Stimulated activated CD8-positive, alpha-beta memory T cell treated with anti-CD3 and anti-CD28 coated beads, Interleukin-12 subunit alpha, Interleukin-12 subunit beta, amount 100 ng/mL, for 24 hours (primary cell): ENCODE data around the gene ABITRAM.
"Not testable (repeated sequence)": the region's sequence is repeated elsewhere in the genome, so short reads cannot be mapped to it uniquely, and the experiment has no call there.

Experiments used
- DNase-seq: peaks from one replicate; pipeline ENCODE4 v3.0.0-alpha.2; 2020; ENCODE audit errors: extremely low read depth

ABITRAM gene, protein sequence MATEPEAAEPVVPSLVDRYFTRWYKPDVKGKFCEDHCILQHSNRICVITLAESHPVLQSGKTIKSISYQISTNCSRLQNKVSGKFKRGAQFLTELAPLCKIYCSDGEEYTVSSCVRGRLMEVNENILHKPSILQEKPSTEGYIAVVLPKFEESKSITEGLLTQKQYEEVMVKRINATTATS

GRCh38 chr9:108934323-108934893 is at the start of gene ABITRAM:
TSS of gene ABITRAM (plus strand) at chr9:108934400. CDS start at chr9:108934487, 87 bp downstream.
- peak; percentile 49 for DNase-seq

- no peak for DNase-seq
These were observed 49.5 kb upstream of the ABITRAM start for GRCh38 chr9:108884701-108885100.

DNA sequence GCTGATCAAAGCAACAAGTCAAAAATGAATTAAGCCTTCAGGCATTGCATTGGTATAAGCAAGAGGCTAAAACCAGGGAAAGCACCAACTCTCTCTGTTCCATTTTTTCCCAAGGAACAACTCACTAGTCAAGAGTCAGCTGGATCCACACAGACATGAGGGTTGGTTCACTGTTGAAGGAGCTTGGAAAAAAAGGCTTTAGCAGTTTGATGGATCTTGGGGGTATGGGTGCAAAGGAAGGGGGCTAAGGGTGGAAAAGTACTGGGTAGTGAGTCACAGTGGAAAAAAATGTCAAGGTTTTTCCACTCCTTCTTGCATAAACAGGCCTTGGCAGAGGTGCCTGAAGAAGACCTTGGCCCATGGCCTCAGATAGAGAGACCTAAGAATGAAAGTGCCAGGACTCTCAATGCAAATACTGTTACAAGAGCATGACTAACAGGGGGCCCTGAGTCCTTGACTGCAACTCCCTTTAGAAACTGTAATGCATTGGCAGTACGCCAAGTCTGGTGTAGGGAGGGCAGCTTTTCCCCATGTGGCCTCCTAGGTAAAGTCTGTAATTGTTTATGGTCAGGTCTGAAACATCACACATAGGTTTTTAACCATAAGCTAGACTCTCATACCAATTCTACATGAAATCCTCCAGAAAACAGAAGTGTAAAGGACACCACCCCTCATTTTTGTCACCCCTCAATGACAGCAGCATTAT is 48.4 kb upstream of the ABITRAM start:
- DNase-seq: peak; percentile 7

DNA sequence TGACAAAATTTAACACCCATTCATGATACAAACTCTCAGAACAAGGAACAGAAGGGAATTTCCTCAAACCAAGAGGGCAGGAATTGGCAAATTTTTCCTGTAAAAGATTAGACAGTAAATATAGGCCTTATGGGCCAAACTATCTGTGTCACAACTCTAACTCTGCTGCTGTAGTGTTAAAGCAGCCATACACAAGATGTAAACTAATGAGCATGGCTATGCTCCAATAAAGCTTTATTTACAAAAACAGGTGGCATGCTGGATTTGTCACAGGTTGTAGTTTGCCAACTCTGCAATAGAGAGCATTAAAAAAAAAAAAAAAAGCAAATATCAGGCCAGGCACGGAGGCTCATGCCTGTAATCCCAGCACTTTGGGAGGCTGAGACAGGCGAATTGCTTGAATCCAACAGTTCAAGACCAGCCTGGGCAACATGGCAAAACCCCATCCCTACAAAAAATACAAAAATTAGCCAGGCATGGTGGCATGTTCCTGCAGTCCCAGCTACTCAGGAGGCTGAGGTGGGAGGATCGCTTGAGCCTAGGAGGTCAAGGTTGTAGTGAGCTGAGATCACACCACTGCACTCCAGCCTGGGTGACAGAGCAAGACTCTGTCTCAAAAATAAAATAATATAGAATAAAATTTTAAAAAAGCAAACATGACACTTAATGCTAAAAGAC is 47.5 kb upstream of the ABITRAM start:
- DNase-seq: not testable (repeated sequence)

GRCh38 chr9:108889649-108890067 is 44.5 kb upstream of the ABITRAM start:
- DNase-seq: no peak

- no peak for DNase-seq
These were observed 39.8 kb upstream of the ABITRAM start for GRCh38 chr9:108894225-108894997.

- DNase-seq: no peak
These were observed 36.7 kb upstream of the ABITRAM start for GRCh38 chr9:108897324-108898096.

DNA sequence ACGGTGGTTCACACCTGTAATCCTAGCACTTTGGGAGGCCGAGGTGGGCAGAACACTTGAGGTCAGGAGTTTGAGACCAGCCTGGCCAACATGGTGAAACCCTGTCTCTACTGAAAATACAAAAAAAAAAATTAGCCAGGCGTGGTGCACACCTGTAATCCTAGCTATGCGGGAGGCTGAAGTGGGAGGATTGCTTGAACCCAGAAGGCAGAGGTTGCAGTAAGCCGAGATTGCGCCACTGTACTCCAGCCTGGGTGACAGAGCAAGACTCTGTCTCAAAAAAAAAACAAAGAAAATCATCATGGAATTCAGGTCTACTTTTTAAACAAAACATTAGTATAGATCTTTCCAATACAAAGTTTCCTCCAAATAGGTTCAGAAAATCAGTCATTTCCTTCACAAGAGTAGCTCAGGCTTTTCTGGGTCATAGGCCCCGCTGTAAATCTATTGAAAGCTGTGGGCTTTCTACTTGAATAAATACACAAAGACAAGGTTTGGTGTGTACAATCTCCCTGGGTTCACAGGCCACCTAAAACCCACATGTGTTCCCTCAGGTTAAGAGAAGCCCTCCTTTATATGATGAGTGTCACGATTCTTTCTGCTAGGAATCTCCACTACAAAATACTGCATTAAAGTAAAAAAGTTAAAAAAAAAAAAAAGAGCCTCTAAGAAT is 35.0 kb upstream of the ABITRAM start:
- not testable (repeated sequence) for DNase-seq

- no peak for DNase-seq
These were observed 34.0 kb upstream of the ABITRAM start for GRCh38 chr9:108900176-108900575.

DNA sequence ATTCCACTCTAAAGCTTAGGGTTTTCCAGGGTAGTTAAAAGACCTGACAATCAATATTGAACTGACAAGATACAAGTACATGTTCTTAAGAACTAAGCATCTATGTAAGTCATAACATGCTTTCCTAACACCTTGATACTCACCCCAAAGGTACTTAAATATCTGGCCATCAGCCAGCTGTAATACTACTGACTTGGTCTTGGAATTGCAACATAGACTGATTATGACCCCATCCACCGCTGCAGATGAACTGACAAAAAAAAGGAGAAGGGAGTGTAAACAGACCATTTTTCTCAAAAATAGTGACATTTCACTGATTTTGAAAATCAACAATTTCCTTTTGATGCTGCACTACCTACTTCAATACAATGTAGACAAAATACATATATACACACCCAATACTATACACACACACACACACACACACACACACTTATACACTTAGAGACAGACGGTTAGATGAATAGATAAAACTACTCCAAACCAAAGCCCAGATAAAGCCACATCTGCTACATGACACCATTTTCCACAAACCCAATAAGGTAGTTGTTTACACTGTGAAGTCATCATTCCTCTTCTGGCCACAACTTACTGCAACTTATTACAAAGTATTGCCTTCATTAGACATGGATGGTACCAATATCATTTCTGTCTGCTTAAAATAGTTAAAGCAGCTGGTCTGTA is 30.6 kb upstream of the ABITRAM start:
- DNase-seq: no peak

DNA sequence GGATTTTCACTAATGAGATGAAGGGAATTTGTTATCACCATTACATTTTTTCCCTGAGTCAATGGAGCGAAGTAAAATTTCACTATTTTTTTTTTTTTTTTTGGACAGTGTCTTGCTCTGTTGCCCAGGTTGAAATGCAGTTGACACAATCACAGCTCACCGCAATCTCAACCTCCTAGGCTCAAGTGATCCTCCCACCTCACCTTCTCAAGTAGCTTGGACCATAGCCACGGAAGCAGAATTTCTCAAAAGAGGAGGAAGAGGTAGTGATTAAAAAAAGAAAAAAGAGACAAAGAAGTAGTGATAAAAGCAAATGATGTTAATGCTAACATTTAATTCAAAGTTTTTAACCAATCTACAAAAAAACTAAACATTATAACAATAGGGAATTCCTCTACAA is 30.0 kb upstream of the ABITRAM start:
- DNase-seq: no peak

- no peak for DNase-seq
These were observed 28.7 kb upstream of the ABITRAM start for GRCh38 chr9:108905494-108905893.

- no peak for DNase-seq
These were observed 23.8 kb upstream of the ABITRAM start for GRCh38 chr9:108910402-108910801.

DNA sequence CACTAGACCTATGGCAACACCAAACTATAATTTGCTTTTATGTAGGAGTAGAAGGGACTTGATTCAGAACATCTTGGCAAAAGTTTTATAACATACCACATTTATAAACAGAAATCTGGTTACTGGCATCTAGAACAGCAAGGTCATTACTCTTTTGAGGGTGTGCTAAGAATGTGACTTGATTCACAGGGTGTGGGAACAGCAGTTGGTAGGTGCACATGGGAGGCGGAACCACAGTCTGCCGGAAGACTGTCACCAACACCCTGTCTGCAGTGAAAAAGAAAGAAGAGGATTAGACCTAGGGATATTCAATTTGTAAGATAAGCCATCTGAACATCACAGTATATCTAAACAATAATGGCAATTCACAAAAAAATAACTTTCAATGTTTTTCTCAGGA is 23.3 kb upstream of the ABITRAM start:
- no peak for DNase-seq

GRCh38 chr9:108911820-108912219 is 22.4 kb upstream of the ABITRAM start:
- no peak for DNase-seq

DNA sequence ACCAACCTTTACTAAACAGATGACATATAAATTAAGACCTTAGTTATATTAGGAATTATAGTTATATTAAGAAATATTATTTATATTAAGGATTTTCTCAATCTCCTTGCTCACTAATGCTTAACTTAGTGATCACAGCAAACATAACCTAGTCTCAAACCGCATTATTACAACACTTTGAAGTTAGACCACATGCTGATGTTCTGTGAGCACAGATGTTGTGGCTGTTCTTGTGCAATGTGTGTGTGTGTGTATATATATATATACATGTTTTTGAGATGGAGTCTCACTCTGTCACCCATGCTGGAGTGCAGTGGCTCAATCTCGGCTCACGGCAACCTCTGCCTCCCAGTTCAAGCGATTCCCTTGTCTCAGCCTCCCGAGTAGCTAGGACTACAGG is 20.8 kb upstream of the ABITRAM start:
- DNase-seq: no peak

DNA sequence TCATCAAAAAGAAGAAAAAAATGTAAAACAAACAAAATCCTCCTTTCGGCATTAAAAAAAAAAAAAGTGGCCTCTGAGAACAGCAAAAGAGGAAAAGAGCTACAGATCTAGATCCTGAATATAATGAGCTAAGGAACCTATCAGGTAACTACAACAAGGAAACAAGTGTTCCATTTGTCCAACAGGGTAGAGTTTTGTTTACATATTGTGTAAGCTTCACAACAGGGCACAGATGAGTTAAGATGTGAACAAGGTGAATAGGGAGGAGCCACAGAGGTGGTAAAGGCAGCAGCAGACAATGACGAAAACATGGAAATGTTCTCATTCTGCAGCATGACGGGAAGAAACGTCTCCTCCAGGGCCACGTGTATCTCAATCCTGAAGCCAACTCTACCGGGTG is 14.7 kb upstream of the ABITRAM start:
- no peak for DNase-seq

- not testable (repeated sequence) for DNase-seq
These were observed 13.8 kb upstream of the ABITRAM start for GRCh38 chr9:108920401-108920800.

DNA sequence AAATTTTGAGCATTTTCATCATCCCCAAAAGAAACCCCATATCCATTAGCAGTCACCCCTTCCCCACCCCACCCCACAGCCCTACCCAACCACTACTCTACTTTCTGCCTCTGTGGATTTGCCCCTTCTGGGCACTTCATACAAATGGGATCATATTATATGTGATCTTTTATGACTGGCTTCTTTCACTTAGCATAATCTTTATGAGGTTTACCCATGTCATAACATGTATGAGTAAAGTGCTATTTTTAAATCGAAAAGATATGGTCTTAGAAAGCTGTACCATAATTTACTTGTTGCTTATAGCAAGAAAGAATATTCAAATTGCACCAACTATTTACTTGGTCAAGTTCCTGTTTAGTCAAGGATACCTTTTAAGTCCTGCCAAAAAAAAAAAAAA is 13.0 kb upstream of the ABITRAM start:
- DNase-seq: no peak

DNA sequence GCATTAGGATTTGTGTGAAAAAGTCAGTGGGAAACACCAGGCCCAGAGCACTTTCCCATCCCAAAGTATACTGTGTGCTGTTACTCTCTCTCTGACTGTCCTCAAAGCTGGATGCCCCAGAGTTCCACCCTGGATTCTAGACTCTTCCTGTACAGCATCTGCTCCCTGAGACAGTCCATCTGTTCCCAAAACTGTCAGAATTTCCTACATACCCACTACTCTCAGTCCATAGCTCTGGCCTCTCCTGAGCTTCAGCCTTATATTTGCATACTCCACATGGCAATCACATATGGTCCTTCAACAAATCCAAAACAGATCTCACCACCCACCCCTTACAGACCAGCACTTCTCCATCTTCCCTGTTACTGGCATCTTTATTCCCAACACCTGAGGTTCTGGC is 9.7 kb upstream of the ABITRAM start:
- DNase-seq: no peak
